ENCODE results near the gene GLT8D2.
"Not testable (repeated sequence)": the region's sequence is repeated elsewhere in the genome, so short reads cannot be mapped to it uniquely, and the experiment has no call there.

The GLT8D2 gene

GRCh38 chr12:104049278-104049902 lies 597 bp downstream of the GLT8D2 start:
- ATAC-seq, result no peak

- ATAC-seq, result no peak
These were observed 1.2 kb downstream of the GLT8D2 start for GRCh38 chr12:104048811-104049210.

- no peak for ATAC-seq
These were observed 1.8 kb downstream of the GLT8D2 start for GRCh38 chr12:104048162-104048561.

GRCh38 chr12:104046306-104046705 lies 3.7 kb downstream of the GLT8D2 start:
- ATAC-seq, result no peak

GRCh38 chr12:104044158-104044557 lies 5.8 kb downstream of the GLT8D2 start:
- no peak for ATAC-seq

- ATAC-seq, result no peak
These were observed 7.4 kb downstream of the GLT8D2 start for GRCh38 chr12:104042580-104042979.

GRCh38 chr12:104039769-104040168 lies 10.2 kb downstream of the GLT8D2 start:
- not testable (repeated sequence) for ATAC-seq

- ATAC-seq, result not testable (repeated sequence)
These were observed 13.8 kb downstream of the GLT8D2 start for GRCh38 chr12:104036143-104036542.

- not testable (repeated sequence) for ATAC-seq
These were observed 19.4 kb downstream of the GLT8D2 start for GRCh38 chr12:104030596-104030995.

- no peak for ATAC-seq
These were observed 23.0 kb downstream of the GLT8D2 start for GRCh38 chr12:104026841-104027599.

- no peak for ATAC-seq
These were observed 24.2 kb downstream of the GLT8D2 start for GRCh38 chr12:104025771-104026170.

- ATAC-seq, result no peak
These were observed 25.6 kb downstream of the GLT8D2 start for GRCh38 chr12:104024348-104024747.

GRCh38 chr12:104023710-104024109 lies 26.3 kb downstream of the GLT8D2 start:
- no peak for ATAC-seq

GRCh38 chr12:104022786-104023185 lies 27.2 kb downstream of the GLT8D2 start:
- no peak for ATAC-seq

- not testable (repeated sequence) for ATAC-seq
These were observed 28.1 kb downstream of the GLT8D2 start for GRCh38 chr12:104021862-104022261.

- ATAC-seq, result no peak
These were observed 37.7 kb downstream of the GLT8D2 start for GRCh38 chr12:104012331-104012730.

GRCh38 chr12:104011253-104011652 lies 38.7 kb downstream of the GLT8D2 start:
- ATAC-seq, result no peak

- ATAC-seq, result no peak
These were observed 39.3 kb downstream of the GLT8D2 start for GRCh38 chr12:104010606-104011169.

GRCh38 chr12:104010121-104010520 lies 39.9 kb downstream of the GLT8D2 start:
- ATAC-seq, result no peak

- ATAC-seq, result no peak
These were observed 43.1 kb downstream of the GLT8D2 start for GRCh38 chr12:104006929-104007328.

- no peak for ATAC-seq
These were observed 46.4 kb downstream of the GLT8D2 start for GRCh38 chr12:104003596-104003995.

GRCh38 chr12:104002686-104003085 lies 47.3 kb downstream of the GLT8D2 start:
- ATAC-seq, result no peak

- no peak for ATAC-seq
These were observed 49.1 kb downstream of the GLT8D2 start for GRCh38 chr12:104000807-104001434.

GRCh38 chr12:103998976-103999375 lies 51.0 kb downstream of the GLT8D2 start:
- no peak for ATAC-seq
